Medulla oblongata (tissue), 1 donor: ENCODE data around the gene EDEM2.
"Not testable (repeated sequence)": the region's sequence is repeated elsewhere in the genome, so short reads cannot be mapped to it uniquely, and the experiment has no call there.

Experiments
- DNase-seq: peaks from one replicate; pipeline ENCODE4 v3.0.0-alpha.2; 2015; ENCODE audit errors: extremely low spot score

The EDEM2 gene

GRCh38 chr20:35146920-35147574, at the start of gene EDEM2:
EDEM2 (minus strand) TSS chr20:35147336; CDS start chr20:35147258, 78 bp downstream.
- peak; percentile 96 for DNase-seq

- no peak for DNase-seq
Measured at GRCh38 chr20:35196313-35196712, 49.2 kb upstream of the EDEM2 start.

GRCh38 chr20:35193031-35193791, 46.1 kb upstream of the EDEM2 start:
- not testable (repeated sequence) for DNase-seq

- no peak for DNase-seq
Measured at GRCh38 chr20:35192118-35192872, 45.2 kb upstream of the EDEM2 start.

GRCh38 chr20:35191419-35192117, 44.4 kb upstream of the EDEM2 start:
- no peak for DNase-seq

GRCh38 chr20:35190556-35190955, 43.4 kb upstream of the EDEM2 start:
- no peak for DNase-seq

GRCh38 chr20:35189223-35189622, 42.1 kb upstream of the EDEM2 start:
- not testable (repeated sequence) for DNase-seq

- no peak for DNase-seq
Measured at GRCh38 chr20:35187584-35188190, 40.6 kb upstream of the EDEM2 start.

GRCh38 chr20:35186691-35187289, 39.7 kb upstream of the EDEM2 start:
- DNase-seq, result not testable (repeated sequence)

GRCh38 chr20:35181731-35182130, 34.6 kb upstream of the EDEM2 start:
- no peak for DNase-seq

GRCh38 chr20:35180266-35180665, 33.1 kb upstream of the EDEM2 start:
- DNase-seq, result no peak

- no peak for DNase-seq
Measured at GRCh38 chr20:35179292-35180212, 32.4 kb upstream of the EDEM2 start.

- DNase-seq, result no peak
Measured at GRCh38 chr20:35176132-35176531, 29.0 kb upstream of the EDEM2 start.

- no peak for DNase-seq
Measured at GRCh38 chr20:35174458-35175216, 27.5 kb upstream of the EDEM2 start.

GRCh38 chr20:35173576-35174192, 26.5 kb upstream of the EDEM2 start:
- DNase-seq, result no peak

GRCh38 chr20:35172434-35172806, 25.3 kb upstream of the EDEM2 start:
- DNase-seq, result no peak

GRCh38 chr20:35171753-35172433, 24.8 kb upstream of the EDEM2 start, which contains the start of gene PROCR:
PROCR (plus strand) TSS chr20:35172072; CDS start chr20:35172155, 83 bp downstream.
- DNase-seq, result peak; percentile 80

- no peak for DNase-seq
Measured at GRCh38 chr20:35171438-35171752, 24.3 kb upstream of the EDEM2 start.
